Stimulated activated CD4-positive, alpha-beta T cell treated with anti-CD3 and anti-CD28 coated beads, Interleukin-2, amount 100 ng/mL, for 24 hours (primary cell): ENCODE results near the gene GRK4.
"Not testable (repeated sequence)": the region's sequence is repeated elsewhere in the genome, so short reads cannot be mapped to it uniquely, and the experiment has no call there.

Experiments used
- DNase-seq, 2 donors: peaks; one replicate each; pipeline ENCODE4 v3.0.0-alpha.2; 2020

Gene GRK4

GRCh38 chr4:2962614-2963174 lies 677 bp upstream of the GRK4 start:
- DNase-seq: no peak

GRCh38 chr4:2963966-2964471 lies 648 bp downstream of the GRK4 start:
- DNase-seq: no peak

DNA sequence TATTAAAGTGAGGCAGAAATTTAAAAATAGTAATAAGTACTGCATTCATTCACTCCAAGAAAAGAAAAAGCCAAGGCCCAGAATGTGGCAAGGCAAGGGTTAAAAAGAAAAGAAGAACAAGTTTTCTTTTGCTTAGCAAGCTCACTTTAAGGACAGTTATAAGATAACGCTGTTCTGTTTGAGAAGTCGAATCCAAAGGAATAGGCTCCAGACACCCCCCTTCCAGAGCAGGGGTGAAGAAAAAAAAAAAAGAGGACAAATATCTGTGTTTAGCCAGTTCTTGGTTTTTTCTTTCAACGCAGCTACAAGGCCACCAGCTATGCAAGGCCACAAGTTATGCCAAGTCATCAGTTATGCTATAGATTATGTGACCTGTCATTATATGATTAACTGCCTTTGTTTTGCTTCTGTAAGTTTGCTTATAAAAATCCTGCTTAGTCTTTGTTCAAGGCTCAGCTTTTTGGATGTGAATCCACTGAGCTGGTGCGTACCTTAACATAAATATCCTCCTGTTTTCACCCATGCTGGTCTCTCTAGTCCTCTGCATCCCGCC lies 1.4 kb downstream of the GRK4 start:
- DNase-seq: no peak

- DNase-seq: no peak
Measured at GRCh38 chr4:2965262-2965661, 1.9 kb downstream of the GRK4 start.

GRCh38 chr4:2968381-2968780 lies 5.0 kb downstream of the GRK4 start:
- DNase-seq: no peak

GRCh38 chr4:2971275-2971674 lies 7.9 kb downstream of the GRK4 start:
- DNase-seq: no peak

GRCh38 chr4:2977211-2978088 lies 14.1 kb downstream of the GRK4 start:
- DNase-seq: no peak

GRCh38 chr4:2981256-2981819 lies 18.0 kb downstream of the GRK4 start:
- DNase-seq: no peak

DNA sequence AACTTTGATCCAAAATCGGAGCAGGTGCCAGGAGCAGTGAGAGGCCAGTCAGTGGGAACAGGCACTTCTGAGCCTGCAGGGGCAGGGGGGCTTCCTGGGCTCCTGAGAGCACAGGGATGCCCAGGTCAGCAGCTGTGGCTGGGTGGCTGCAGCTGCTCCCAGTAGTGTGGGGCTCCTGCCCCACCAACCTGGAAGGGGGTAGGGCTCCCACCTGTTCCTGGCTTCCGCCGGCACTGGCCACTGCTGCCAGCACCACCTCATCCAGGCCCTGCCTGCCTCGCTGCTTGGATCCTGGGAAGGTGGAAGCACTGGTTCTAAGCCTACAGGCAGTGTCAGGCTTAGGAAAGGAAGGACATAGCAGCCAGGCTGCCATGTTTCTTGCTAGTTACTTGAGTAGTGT lies 18.6 kb downstream of the GRK4 start:
- no peak for DNase-seq

GRCh38 chr4:2983715-2984114 lies 20.3 kb downstream of the GRK4 start:
- not testable (repeated sequence) for DNase-seq

- no peak for DNase-seq
Measured at GRCh38 chr4:2991243-2991642, 27.9 kb downstream of the GRK4 start.

DNA sequence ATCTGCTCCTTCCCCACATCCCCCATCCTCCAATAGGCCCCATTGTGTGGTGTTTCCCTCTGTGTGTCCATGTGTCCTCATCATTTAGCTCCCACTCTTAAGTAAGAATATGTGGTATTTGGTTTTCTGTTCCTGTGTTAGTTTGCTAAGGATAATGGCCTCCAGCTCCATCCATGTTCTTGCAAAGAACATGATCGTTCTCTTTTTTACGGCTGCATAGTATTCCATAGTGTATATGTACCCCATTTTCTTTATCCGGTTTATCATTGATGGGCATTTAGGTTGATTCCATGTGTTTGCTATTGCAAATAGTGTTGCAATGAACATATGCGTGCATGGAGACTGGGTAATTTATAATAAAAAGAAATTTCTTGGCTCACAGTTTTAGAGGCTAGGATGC lies 31.5 kb downstream of the GRK4 start:
- no peak for DNase-seq

- no peak for DNase-seq
Measured at GRCh38 chr4:2995546-2996265, 32.3 kb downstream of the GRK4 start.

- DNase-seq: no peak
Measured at GRCh38 chr4:2996415-2996814, 33.0 kb downstream of the GRK4 start.

- DNase-seq: no peak
Measured at GRCh38 chr4:3007724-3008123, 44.4 kb downstream of the GRK4 start.

DNA sequence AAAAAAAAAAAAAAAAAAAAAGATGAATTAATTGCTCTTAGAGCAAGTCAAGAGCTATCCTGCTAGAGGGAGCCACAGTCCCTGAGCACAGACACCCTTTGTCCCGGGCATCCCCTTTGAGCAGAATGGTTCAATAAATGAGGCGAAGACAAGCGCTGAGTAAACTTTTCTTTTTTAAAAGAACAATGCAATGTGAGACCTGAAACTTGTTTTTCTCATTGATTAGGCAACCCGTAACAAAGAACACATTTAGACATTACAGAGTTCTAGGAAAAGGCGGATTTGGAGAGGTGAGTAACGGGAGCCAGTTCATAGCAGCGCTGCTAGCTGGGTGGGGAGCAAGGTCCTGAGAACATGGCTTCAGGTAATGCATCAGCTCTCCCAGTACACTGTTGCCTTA lies 46.1 kb downstream of the GRK4 start:
- no peak for DNase-seq

DNA sequence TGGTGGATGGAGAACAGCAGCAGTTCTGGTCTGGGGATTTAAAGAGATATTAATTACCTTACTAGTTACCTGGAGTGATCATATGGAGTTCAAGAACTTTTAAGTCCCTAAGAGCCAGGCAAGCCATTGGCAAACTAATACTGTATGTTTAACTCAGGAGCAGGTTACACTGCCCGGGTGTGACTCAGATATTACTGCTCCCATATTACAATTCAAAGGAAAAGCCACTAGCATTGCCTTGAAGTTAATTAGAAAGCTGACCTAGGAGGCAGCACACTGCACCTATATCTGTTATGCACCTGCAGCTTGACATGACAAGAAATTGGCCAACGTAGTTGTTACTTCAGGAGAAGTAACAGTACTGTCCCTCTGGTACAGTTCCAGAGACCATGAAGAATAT lies 47.2 kb downstream of the GRK4 start:
- DNase-seq: no peak

DNA sequence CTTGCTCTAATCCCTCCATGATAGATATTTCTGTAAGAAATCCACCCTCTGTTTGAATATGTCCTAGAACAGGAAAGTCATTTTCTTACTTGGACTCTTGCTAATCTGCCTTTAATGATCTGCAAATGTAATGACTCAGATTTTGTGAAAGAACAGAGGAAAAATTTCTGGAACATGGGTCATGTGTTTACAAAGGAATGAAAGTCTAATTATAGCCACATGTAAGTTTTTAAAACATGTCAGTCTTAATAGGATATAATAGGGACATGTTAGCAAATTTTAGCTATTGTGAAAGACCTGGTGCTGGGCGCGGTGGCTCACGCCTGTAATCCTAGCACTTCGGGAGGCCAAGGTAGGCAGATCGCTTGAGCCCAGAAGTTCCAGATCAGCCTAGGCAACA lies 47.6 kb downstream of the GRK4 start:
- no peak for DNase-seq

DNA sequence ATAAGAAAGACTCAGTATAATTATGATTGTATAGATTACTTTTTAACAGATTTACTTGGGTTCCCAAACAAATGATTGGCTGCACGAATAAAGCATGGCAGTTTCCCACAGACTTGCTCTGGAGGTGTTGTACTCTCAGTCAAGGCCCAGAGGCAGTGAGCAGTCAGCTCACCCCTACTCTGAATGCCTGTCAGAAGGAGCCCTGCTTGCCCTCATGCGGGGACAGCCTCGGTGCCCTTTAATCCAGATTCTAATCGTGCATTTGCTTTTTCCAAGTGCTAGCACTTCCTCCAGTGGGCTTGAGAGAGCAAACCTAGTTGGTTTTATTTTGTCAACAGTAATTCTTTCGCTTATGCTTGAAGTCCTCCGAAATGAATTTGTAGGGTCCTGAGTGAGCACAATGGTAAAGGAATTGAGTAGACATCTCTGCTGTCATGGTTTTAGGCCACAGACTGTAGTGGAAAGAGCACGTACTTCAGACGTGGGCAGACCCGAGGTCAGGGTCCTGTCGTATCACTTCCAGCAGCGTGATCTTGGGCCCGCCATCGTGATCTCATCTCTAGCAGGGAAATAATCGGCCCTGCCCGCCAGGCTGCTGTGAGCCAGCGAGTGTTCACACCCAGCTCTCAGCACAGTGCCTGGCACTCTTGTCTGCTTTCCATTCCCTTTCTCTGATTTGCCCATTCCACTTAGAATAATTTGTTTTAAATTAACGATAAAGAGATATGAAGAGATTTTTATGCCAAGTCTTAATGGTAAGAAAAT lies 48.3 kb downstream of the GRK4 start:
- no peak for DNase-seq

DNA sequence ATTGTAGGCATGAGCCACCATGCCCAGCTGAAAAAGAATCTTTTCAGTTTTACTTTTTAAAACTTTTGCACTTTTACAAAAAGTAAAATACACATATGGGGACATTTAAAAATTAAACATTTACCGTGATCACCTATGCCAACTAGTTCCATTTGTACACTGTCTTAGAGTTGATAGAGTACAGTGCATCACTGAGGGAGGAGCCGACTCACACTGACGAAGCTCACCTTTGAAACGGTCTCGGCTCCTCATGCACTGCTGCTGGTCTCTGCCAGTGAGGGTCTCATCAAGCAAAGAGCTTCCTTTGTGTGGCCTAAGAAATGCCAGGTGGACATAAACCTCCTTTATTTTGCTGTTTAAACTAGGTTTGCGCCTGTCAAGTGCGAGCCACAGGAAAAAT lies 50.0 kb downstream of the GRK4 start:
- DNase-seq: no peak

- DNase-seq: peak in 1 of 2 donors; percentile 20
Measured at GRCh38 chr4:3013839-3014350, 50.5 kb downstream of the GRK4 start.

DNA sequence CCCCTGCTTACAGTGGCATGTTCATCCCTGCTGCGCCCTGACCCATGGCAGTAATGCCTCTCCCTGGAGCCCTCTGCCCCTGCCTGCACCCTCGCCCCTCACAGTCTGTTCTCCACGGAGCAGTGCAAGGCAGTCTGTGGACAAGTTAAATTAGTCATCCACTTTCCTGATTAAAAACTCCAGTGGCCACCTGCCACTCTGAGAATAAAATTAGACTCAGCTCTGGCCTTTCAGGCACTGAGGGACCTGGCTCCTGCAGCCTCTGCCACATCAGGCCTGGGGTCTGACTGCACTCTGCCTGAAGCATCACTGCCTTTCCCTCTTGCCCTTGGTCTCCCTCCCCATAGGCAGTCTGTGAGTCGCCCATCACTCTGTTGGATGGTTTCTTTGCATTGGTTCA lies 53.6 kb downstream of the GRK4 start:
- DNase-seq: no peak
